GM18520 (cell line): ENCODE results near the gene MAN1B1.

Source experiments
- ATAC-seq: cut with Tn5 transposase; IDR thresholded peaks from one replicate; pipeline ENCODE4 v1.9.1; 2021; ENCODE audit not compliant: unreplicated experiment

The MAN1B1 gene

GRCh38 chr9:137068539-137069507 lies 18.0 kb upstream of the MAN1B1 start:
- ATAC-seq = no peak

DNA sequence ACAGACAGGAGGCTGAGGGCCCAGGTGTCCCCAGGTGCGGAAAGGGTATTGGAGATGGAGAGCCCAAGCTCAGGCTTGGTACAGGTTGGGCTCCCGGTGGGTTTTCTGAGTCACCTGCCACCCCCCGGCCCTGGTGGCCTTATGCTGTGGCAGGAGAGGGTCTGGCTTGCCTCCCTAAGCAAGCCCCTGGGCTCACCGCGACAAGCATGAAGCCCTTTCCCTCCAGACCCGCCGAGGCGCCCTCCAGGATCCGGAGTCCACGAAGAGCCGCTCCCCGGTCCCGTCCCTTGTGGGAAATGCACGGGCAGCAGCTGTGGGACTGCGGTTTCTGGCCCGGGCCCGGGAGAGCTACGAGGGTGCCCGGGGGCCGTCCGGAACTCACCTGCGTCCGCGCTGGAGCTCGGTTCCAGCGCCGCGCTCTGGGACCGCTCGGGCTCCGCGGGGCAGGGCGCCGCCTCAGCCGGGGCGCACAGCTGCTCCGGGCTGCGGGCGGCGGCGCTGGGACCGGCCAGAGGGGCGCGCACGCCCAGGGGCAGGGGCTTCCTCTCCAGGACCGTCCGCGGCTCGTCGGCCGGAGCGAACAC lies 17.2 kb upstream of the MAN1B1 start:
- peak; percentile 6 for ATAC-seq

- ATAC-seq = peak; percentile 78
Measured at GRCh38 chr9:137070201-137070905, 16.4 kb upstream of the MAN1B1 start, which contains the start of gene SAPCD2. Gene SAPCD2 (minus strand): TSS chr9:137070557. CDS start chr9:137070460, 97 bp downstream.

- ATAC-seq = peak; percentile 4
Measured at GRCh38 chr9:137070906-137071275, 15.9 kb upstream of the MAN1B1 start.

DNA sequence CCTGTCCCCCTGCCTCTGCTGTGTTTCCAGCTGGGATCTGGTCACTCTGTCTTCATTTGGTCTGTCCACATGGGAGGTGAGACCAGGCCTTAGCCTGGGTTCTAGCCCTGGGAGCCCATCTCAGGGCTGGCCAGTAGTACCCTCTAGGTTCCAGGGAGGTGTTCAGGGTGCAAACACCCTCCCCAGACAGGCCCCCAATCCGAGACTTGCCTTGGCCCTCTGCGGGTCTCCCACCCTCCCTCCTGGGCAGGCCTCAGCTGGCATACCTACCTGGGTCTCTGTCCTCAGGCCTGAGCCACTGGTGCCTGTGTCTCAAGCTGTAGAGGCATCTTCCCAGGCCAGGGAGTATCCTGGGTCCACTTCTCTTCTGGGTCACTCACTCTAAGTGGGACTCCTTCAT lies 15.5 kb upstream of the MAN1B1 start:
- no peak for ATAC-seq

GRCh38 chr9:137073992-137074399 lies 12.8 kb upstream of the MAN1B1 start:
- ATAC-seq = no peak

GRCh38 chr9:137074657-137075274 lies 12.0 kb upstream of the MAN1B1 start:
- no peak for ATAC-seq

DNA sequence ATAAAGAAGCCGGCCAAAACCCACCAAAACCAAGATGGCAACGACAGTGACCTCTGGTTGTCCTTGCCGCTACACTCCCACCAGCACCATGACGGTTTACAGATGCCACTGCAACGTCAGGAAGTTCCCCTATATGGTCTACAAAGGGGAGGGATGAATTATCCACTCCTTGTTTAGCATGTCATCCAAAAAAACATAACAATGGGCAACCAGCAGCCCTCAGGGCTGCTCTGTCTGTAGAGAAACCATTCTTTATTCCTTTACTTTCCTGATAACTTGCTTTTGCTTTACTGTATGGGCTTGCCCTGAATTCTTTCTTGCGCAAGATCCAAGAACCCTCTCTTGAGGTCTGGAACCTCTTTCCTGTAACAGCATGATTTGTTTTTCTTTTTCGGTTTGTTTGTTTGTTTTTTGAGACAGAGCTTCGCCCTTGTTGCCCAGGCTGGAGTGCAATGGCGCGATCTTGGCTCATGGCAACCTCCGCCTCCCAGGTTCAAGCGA lies 11.5 kb upstream of the MAN1B1 start:
- no peak for ATAC-seq

DNA sequence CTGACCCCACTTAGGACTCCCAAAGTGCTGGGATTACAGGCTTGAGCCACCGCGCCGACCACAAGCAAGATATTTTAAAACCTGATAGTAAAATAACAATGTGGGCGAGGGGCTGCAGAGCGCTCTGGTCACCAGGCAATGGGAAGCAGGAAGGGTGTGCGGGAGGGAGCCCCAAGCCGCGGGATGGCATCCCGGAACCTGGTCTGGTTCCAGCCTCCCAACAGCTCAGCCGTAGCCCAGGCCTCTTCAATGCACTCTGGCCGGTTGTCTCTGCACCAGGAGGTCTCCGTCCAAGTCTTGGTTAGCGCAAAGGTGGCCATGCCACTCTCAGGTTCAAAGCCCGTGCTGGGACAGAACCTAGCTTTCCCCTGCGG lies 10.2 kb upstream of the MAN1B1 start:
- no peak for ATAC-seq

DNA sequence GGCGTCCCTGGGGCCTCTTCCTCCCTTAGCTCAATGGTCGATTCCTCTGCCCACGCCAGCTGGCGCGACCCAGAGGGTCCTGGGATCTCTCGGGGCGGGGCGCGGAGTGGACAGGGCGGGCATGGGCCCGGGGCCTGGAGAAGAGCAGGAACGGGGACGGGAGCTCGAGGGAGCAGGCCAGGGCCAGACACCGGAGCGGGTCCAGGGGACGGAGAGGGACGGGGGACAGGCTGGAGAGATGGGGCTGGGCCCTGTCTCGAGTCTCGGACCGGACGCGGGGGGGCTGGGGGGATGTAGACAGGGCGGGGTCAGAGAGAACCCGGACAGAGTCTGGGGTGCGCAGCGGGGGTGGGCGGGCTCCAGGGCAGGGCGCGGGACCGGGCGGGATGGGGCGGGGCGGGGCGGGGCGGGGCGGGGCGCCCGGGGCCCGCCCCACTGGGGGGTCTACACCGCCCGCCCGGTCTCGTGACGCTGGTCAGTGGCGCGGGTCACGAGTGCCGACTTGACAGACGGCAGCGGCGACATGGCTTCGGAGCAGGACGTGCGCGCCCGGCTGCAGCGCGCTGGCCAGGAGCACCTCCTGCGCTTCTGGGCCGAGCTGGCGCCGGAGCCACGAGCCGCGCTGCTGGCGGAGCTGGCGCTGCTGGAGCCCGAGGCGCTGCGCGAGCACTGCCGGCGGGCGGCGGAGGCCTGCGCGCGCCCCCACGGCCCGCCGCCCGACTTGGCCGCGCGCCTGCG lies 9.6 kb upstream of the MAN1B1 start, which contains the start of gene UAP1L1:
Gene UAP1L1 (plus strand): TSS at position 508 of the 738 bp plus-strand sequence. CDS start 16 bp downstream, at position 524.
- no peak for ATAC-seq

GRCh38 chr9:137077758-137078693 lies 8.8 kb upstream of the MAN1B1 start:
- no peak for ATAC-seq

DNA sequence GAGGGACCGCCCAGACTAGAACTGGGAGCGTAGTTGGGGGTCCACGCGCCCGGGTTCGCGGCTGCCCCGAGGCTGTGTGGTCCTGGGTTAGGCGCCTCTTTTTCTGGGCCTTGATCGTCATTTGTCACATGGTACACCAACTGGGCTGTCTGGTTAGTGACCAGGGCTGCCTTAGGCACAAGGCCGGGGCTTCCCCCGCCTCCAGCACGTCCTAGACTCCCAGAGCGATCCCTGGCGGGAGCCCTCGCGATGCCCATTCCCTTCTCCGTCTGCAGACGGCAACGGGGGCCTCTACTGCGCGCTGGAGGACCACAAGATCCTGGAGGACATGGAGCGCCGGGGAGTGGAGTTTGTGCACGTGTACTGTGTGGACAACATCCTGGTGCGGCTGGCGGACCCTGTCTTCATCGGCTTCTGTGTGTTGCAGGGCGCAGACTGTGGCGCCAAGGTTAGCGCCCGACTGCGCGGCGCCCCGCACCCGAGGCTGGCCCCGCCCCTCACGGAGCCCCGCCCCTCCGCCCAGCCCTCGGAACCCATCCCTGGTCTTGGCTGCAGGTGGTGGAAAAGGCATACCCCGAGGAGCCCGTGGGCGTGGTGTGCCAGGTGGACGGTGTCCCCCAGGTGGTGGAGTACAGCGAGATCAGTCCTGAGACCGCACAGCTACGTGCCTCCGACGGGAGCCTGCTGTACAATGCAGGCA lies 7.9 kb upstream of the MAN1B1 start:
- ATAC-seq = no peak

DNA sequence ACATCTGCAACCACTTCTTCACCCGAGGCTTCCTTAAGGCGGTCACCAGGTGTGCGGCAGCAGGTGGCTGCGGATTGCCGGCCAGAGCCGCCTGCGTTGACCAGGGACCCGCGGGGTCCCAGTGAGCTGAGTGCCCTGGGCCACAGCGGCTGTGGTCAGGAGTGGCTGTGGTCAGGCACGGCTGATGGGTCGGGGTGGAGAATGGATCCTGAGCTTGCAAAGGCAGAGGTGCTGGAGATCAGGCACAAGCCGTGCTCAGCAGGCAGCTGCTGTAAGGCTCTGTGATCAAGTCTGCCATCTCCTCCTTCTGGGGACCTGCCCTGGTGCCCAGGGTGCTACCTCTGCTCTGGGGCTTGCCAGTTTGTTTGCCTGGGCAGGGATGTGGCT lies 7.4 kb upstream of the MAN1B1 start:
- ATAC-seq = no peak

GRCh38 chr9:137080260-137081122 lies 6.3 kb upstream of the MAN1B1 start:
- ATAC-seq = no peak

- ATAC-seq = no peak
Measured at GRCh38 chr9:137082222-137082924, 4.4 kb upstream of the MAN1B1 start.

- ATAC-seq = no peak
Measured at GRCh38 chr9:137082925-137083290, 3.9 kb upstream of the MAN1B1 start.

DNA sequence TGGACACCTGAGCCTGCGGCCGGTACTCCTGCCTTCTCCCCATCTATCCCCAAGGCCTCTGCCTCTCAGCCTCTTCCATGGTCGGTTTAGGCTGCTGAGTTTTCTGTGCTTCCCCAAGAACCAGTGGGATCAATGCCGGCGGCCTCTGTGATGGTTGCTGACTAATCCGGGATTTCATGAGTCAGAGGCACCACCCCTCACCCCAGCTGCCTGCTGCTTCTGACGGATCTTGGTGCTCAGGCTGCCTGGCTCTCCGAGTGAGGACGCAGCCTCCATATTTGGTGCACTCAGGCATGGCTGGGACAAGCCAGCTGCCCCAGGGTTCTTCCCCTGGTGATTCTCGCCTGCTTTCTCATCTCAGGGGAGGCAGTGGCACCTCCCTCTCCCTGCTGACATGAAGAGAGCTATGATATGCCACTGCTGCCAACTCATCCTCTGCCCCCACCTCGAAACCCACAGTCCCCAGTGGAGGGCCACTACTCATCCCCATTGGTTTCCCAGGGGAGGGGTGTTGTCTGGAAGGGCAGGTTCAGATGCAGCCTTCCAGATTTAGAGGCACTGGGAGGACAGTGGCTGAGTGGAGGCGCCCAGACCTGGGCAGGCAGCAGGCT lies 3.3 kb upstream of the MAN1B1 start:
- no peak for ATAC-seq
